ENCODE measurements around the gene CCSER1.

GRCh38 chr4:90444904-90445303 is 317.7 kb downstream of the CCSER1 start:
- TF ChIP-seq POLR2AphosphoS5 (IDR thresholded peaks at IDR 0.05; ENCODE audit: low read depth, low read length) (no peak), TAF1 (IDR thresholded peaks at IDR 0.05; ENCODE audit: borderline replicate concordance, low read depth, low read length) (no peak), POLR2A (IDR thresholded peaks at IDR 0.05; ENCODE audit: low read depth, low read length) (no peak)
